ENCODE measurements around the gene EIF2S1. TPM values are rescaled to one million over a fixed set of nuclear protein-coding genes. Genes with fewer than 3 reads are reported as not detected.

EIF2S1 gene
- total RNA-seq = 198 and 201 TPM in 2 replicates

GRCh38 chr14:67359775-67360469, at the start of gene EIF2S1, which contains the start of gene ATP6V1D:
Gene EIF2S1, plus strand, starts transcription at chr14:67360328. Its CDS starts 4,440 bp downstream, at chr14:67364768.
Gene ATP6V1D, minus strand, starts transcription at chr14:67359804. Its CDS starts 106 bp downstream, at chr14:67359698.

GRCh38 chr14:67411820-67412421, 51.8 kb downstream of the EIF2S1 start, which contains the start of gene PLEK2:
Gene PLEK2, minus strand, starts transcription at chr14:67412165. Its CDS starts 106 bp downstream, at chr14:67412059.

Other genes with a start within 250 kb of the EIF2S1 start
- gene GARIN2, start 170.9 kb upstream of the EIF2S1 start, total RNA-seq = not detected in 2 replicates
- gene PALS1, start 118.9 kb upstream of the EIF2S1 start, total RNA-seq = 27.1 and 37.4 TPM in 2 replicates
- gene ATP6V1D, start 524 bp upstream of the EIF2S1 start, total RNA-seq = 101 and 110 TPM in 2 replicates
- 11.9 and 24.8 TPM in 2 replicates for gene PLEK2, start 51.8 kb downstream of the EIF2S1 start, total RNA-seq
- 0.58 and 0.71 TPM in 2 replicates for gene TMEM229B, start 128.4 kb downstream of the EIF2S1 start, total RNA-seq
- gene PLEKHH1, start 173.0 kb downstream of the EIF2S1 start, total RNA-seq = under 0.01 TPM in 1 of 2 replicates, not detected in the other
- gene PIGH, start 239.9 kb downstream of the EIF2S1 start, total RNA-seq = 6.1 and 12.2 TPM in 2 replicates